Right lobe of liver (tissue), 4 donors: Measurements from ENCODE around the gene ZNF74.

Experiments used
- POLR2A ChIP-seq: fragments of 450-650 bp; IDR thresholded peaks from one replicate; pipeline ENCODE4 v1.6.1; 2017; ENCODE audit warnings: antibody characterized with exemption, mild to moderate bottlenecking
- TF ChIP-seq, protein P1 (sequence below), 4 donors: fragments of 200-600 bp in 3 of 4; fragments of 450-650 bp in 1 of 4; IDR thresholded peaks; one replicate each; pipeline versions ENCODE4 v1.5.1 to v1.8.0; 2016 to 2022; ENCODE audit warnings: antibody characterized with exemption in 4 of 4, mild to moderate bottlenecking in 2 of 4
- donor health status: DM: no; HTN: no; CAD: no.
- donor health status: DM: no; HTN: no; CAD: no.
- donor health status: DM: no; HTN: yes; CAD: no.

DNA sequence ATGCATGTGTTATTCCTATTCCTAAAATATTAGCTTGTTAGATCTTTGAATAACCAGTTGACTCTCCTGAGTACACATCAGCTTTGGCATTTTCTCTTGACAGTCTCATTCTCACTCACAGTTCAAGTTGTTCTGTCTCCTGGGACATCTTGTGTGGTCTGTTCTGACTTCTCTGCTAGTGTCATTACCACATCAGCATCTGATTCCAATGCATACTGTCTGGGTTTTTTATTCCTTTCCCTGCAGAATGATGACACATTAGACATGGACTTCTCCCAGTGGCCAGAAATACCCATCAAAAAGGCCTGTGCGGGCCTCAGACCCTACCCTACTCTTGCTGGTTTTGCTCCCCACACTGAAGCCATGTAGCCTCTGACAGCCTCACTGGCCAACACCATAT is 2.7 kb downstream of the ZNF74 start:
- TF ChIP-seq, protein P1, sequence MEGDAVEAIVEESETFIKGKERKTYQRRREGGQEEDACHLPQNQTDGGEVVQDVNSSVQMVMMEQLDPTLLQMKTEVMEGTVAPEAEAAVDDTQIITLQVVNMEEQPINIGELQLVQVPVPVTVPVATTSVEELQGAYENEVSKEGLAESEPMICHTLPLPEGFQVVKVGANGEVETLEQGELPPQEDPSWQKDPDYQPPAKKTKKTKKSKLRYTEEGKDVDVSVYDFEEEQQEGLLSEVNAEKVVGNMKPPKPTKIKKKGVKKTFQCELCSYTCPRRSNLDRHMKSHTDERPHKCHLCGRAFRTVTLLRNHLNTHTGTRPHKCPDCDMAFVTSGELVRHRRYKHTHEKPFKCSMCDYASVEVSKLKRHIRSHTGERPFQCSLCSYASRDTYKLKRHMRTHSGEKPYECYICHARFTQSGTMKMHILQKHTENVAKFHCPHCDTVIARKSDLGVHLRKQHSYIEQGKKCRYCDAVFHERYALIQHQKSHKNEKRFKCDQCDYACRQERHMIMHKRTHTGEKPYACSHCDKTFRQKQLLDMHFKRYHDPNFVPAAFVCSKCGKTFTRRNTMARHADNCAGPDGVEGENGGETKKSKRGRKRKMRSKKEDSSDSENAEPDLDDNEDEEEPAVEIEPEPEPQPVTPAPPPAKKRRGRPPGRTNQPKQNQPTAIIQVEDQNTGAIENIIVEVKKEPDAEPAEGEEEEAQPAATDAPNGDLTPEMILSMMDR (IDR thresholded peaks at IDR 0.05), result no peak
- no peak for TF ChIP-seq POLR2A
